Glutamatergic neuron (in vitro differentiated cells): ENCODE results near the gene NAV1. TPM values are rescaled to one million over a fixed set of nuclear protein-coding genes. Genes with fewer than 3 reads are reported as not detected.

ENCODE experiments used
- DNase-seq: peaks from one replicate; pipeline ENCODE4 v3.0.0; 2022
- H3K27ac Mint-ChIP-seq: one replicate; pipeline ENCODE4 v1.8.0; 2020; ENCODE audit warnings: mild to moderate bottlenecking, mixed read lengths, inconsistent platforms; ENCODE audit not compliant: unreplicated experiment
- H3K27me3 Mint-ChIP-seq: one replicate; pipeline ENCODE4 v1.8.0; 2020; ENCODE audit warnings: mild to moderate bottlenecking, moderate library complexity, mixed read lengths, inconsistent platforms; ENCODE audit not compliant: unreplicated experiment
- H3K36me3 Mint-ChIP-seq: one replicate; pipeline ENCODE4 v1.8.0; 2020; ENCODE audit warnings: mild to moderate bottlenecking, mixed read lengths, inconsistent platforms; ENCODE audit not compliant: unreplicated experiment
- H3K4me1 Mint-ChIP-seq: one replicate; pipeline ENCODE4 v1.8.0; 2020; ENCODE audit warnings: mild to moderate bottlenecking, low read depth, mixed read lengths, inconsistent platforms; ENCODE audit not compliant: unreplicated experiment
- H3K4me3 Mint-ChIP-seq: one replicate; pipeline ENCODE4 v1.8.0; 2020; ENCODE audit warnings: mild to moderate bottlenecking, mixed read lengths, inconsistent platforms; ENCODE audit not compliant: unreplicated experiment
- H3K9me3 Mint-ChIP-seq: one replicate; pipeline ENCODE4 v1.8.0; 2020; ENCODE audit warnings: mild to moderate bottlenecking, moderate library complexity, mixed read lengths, inconsistent platforms; ENCODE audit not compliant: unreplicated experiment
- CTCF ChIP-seq: fragments of 200-600 bp; sonication (generic); IDR thresholded peaks from one replicate; pipeline ENCODE4 v1.5.0; 2021; ENCODE audit not compliant: partially characterized antibody, unreplicated experiment
- total RNA-seq: library from RNA; stranded (reverse); fragmentation: NEBNext Ultra II Directional; extraction: Animal tissue kit (Norgen Biotek cat#: 25700); gene quantifications from one replicate; pipeline ENCODE4 v1.2.1, GENCODE V29; 2021; ENCODE audit not compliant: unreplicated experiment

Gene NAV1
- total RNA-seq, 1 donor from 2014 or later, result 124 TPM

GRCh38 chr1:201554789-201555592, 16.1 kb downstream of the NAV1 start:
- Mint-ChIP-seq H3K4me1 (peaks cover 19% of the 10 kb centered on the region), H3K9me3 (peaks cover 6% of the 10 kb centered on the region), H3K36me3 (peaks cover 4% of the 10 kb centered on the region), H3K4me3 (peak overlapping the region; percentile 59), H3K27me3 (peaks cover 2% of the 10 kb centered on the region), H3K27ac (peak overlapping the region; percentile 69)
- DNase-seq, result no peak
- TF ChIP-seq CTCF, result no peak

GRCh38 chr1:201555593-201555945, 16.6 kb downstream of the NAV1 start:
- Mint-ChIP-seq H3K4me1 (peaks cover 19% of the 10 kb centered on the region), H3K9me3 (peaks cover 6% of the 10 kb centered on the region)
- DNase-seq, result no peak

GRCh38 chr1:201556841-201557571, 18.1 kb downstream of the NAV1 start:
- H3K27me3 Mint-ChIP-seq, result peaks cover 2% of the 10 kb centered on the region
- no peak for DNase-seq
- H3K4me1 Mint-ChIP-seq, result peaks cover 19% of the 10 kb centered on the region

More at GRCh38 chr1:201555593-201555945, 16.6 kb downstream of the NAV1 start:
- TF ChIP-seq CTCF, result no peak
- no peak overlapping the region for H3K4me3 Mint-ChIP-seq
- H3K27me3 Mint-ChIP-seq, result peaks cover 2% of the 10 kb centered on the region
- H3K36me3 Mint-ChIP-seq, result peaks cover 4% of the 10 kb centered on the region
- H3K27ac Mint-ChIP-seq, result no peak overlapping the region

GRCh38 chr1:201557572-201557958, 18.6 kb downstream of the NAV1 start:
- TF ChIP-seq CTCF, result no peak
- no peak overlapping the region for H3K27ac Mint-ChIP-seq
- peaks cover 2% of the 10 kb centered on the region for H3K27me3 Mint-ChIP-seq
- peaks cover 6% of the 10 kb centered on the region for H3K9me3 Mint-ChIP-seq
- no peak for DNase-seq
- H3K4me3 Mint-ChIP-seq, result no peak overlapping the region
- peaks cover 4% of the 10 kb centered on the region for H3K36me3 Mint-ChIP-seq
- H3K4me1 Mint-ChIP-seq, result peaks cover 17% of the 10 kb centered on the region

More at GRCh38 chr1:201556841-201557571, 18.1 kb downstream of the NAV1 start:
- no peak for TF ChIP-seq CTCF
- H3K9me3 Mint-ChIP-seq, result peaks cover 6% of the 10 kb centered on the region
- H3K36me3 Mint-ChIP-seq, result peaks cover 4% of the 10 kb centered on the region
- H3K27ac Mint-ChIP-seq, result no peak overlapping the region
- H3K4me3 Mint-ChIP-seq, result no peak overlapping the region
